Mucosa of stomach (tissue), 1 donor: ENCODE measurements around the gene LAX1.

Experiments used
- H3K27me3 ChIP-seq: one replicate; pipeline ENCODE4 v1.7.0; 2013; ENCODE audit warnings: mild to moderate bottlenecking, low read length; ENCODE audit not compliant: control insufficient read depth, insufficient read depth
- H3K36me3 ChIP-seq: one replicate; pipeline ENCODE4 v1.7.0; 2013; ENCODE audit warnings: low read length; ENCODE audit not compliant: control insufficient read depth, insufficient read depth
- H3K4me1 ChIP-seq: one replicate; pipeline ENCODE4 v1.7.0; 2013; ENCODE audit warnings: mild to moderate bottlenecking, low read length; ENCODE audit not compliant: control insufficient read depth, insufficient read depth
- H3K4me3 ChIP-seq: one replicate; pipeline ENCODE4 v1.7.0; 2013; ENCODE audit warnings: low read length
- H3K9ac ChIP-seq: one replicate; pipeline ENCODE4 v1.7.0; 2013; ENCODE audit warnings: mild to moderate bottlenecking, low read length, moderate library complexity
- H3K9me3 ChIP-seq: one replicate; pipeline ENCODE4 v1.7.0; 2013; ENCODE audit warnings: mild to moderate bottlenecking, low read length, moderate library complexity; ENCODE audit not compliant: control insufficient read depth
- donor health status: Pancreatic carcinoma.

LAX1 gene

DNA sequence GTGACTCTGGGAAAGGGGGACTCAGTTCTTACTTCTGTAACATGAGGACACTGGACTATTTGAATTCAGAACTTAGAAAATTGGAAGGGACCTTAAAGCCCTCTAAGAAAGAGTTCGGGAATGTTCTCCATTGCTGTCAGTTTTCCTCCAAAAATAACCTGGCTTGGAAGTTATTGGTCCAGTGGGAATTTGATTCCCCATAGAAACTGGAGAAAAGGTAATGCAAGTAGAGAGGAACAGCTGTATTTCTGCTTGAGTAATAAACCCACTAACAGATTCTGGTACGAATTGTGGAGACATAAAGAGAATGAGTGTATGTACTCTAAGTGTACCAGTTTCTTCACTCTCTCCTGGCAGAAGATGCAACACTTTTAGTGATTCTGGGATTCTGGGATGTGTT, 32.2 kb downstream of the LAX1 start:
- no peaks in the 10 kb centered on the region for H3K4me1 ChIP-seq
- H3K36me3 ChIP-seq: no peaks in the 10 kb centered on the region
- no peaks in the 10 kb centered on the region for H3K9me3 ChIP-seq
- no peak overlapping the region for H3K4me3 ChIP-seq
- no peaks in the 10 kb centered on the region for H3K27me3 ChIP-seq
- no peak overlapping the region for H3K9ac ChIP-seq

DNA sequence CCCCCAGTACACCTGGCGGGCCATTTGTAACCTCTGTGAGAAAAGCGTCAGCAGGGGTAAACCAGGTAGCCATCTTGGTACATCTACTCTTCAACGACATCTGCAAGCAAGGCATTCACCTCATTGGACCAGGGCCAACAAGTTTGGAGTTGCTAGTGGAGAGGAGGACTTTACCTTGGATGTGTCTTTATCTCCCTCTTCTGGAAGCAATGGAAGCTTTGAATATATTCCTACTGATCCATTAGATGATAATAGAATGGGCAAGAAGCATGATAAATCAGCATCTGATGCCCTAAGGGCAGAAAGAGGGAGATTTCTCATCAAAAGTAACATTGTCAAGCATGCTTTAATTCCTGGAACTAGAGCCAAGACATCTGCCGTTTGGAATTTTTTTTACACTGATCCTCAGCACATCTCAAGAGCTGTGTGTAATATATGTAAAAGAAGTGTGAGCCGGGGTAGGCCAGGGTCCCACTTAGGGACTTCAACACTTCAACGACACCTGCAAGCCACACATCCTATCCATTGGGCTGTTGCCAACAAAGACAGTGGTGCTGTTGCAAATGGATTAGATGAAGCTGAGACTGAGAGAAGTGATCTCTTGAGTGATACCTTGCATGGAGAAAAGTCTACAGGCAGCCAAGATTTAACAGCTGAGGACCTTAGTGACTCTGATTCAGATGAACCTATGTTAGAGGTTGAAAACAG, 33.1 kb downstream of the LAX1 start:
- no peaks in the 10 kb centered on the region for H3K9me3 ChIP-seq
- H3K4me1 ChIP-seq: no peaks in the 10 kb centered on the region
- no peaks in the 10 kb centered on the region for H3K27me3 ChIP-seq
- H3K36me3 ChIP-seq: no peaks in the 10 kb centered on the region
- H3K4me3 ChIP-seq: no peak overlapping the region
- no peak overlapping the region for H3K9ac ChIP-seq

DNA sequence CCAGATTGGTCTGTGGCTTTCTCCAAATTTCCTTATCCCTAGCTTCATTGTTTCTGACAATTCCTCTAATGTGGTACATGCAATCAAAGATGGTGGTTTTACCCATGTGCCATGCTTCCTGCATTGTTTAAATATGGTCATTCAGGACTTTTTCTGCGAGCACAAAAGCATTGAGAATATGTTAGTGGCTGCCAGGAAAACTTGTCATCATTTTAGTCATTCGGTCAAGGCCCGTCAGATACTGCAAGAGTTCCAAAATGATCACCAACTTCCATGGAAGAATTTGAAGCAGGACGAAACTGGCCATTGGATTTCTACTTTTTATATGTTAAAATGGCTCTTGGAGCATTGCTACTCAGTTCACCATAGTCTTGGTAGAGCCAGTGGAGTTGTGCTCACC, 34.2 kb downstream of the LAX1 start:
- Histone ChIP-seq H3K27me3 (no peaks in the 10 kb centered on the region), H3K4me1 (no peaks in the 10 kb centered on the region), H3K4me3 (no peak overlapping the region)

DNA sequence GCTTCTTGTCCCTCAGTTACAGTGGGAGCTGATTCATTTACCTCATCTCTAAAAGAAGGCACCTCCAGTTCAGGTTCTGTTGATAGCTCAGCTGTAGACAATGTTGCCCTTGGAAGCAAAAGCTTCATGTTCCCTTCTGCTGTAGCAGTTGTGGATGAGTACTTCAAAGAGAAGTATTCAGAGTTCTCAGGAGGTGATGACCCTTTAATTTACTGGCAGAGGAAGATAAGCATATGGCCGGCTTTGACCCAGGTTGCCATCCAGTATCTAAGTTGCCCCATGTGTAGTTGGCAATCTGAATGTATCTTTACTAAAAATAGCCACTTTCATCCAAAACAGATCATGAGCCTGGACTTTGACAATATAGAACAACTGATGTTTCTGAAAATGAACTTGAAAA, 35.0 kb downstream of the LAX1 start:
- H3K4me3 ChIP-seq: no peak overlapping the region
- no peak overlapping the region for H3K9ac ChIP-seq
- no peaks in the 10 kb centered on the region for H3K27me3 ChIP-seq
- no peaks in the 10 kb centered on the region for H3K36me3 ChIP-seq
- no peaks in the 10 kb centered on the region for H3K4me1 ChIP-seq
- H3K9me3 ChIP-seq: no peaks in the 10 kb centered on the region

More for the DNA sequence above, 34.2 kb downstream of the LAX1 start:
- no peaks in the 10 kb centered on the region for H3K9me3 ChIP-seq
- no peak overlapping the region for H3K9ac ChIP-seq
- H3K36me3 ChIP-seq: no peaks in the 10 kb centered on the region

DNA sequence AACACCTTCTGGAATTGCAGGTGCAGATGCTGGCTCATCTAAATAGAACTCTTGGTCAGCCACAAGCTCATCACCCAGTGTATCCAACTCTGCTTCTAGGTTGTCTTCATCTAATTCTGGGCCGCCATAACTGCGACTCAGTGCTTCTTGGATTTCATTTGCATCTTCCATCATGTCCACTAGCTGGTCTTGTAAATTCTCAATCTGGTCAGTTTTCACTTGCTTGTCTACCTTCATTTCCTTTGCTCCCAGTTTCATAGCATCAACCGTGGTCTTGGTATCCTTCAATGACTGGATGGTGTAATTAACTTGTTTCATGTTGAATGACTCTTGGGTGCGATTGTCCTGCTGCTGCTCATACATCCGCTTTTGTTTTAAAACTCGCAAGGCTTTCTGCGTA, 40.7 kb downstream of the LAX1 start:
- Histone ChIP-seq H3K9ac (no peak overlapping the region), H3K4me3 (no peak overlapping the region), H3K36me3 (peaks cover 3% of the 10 kb centered on the region), H3K27me3 (no peaks in the 10 kb centered on the region), H3K4me1 (no peaks in the 10 kb centered on the region), H3K9me3 (no peaks in the 10 kb centered on the region)

DNA sequence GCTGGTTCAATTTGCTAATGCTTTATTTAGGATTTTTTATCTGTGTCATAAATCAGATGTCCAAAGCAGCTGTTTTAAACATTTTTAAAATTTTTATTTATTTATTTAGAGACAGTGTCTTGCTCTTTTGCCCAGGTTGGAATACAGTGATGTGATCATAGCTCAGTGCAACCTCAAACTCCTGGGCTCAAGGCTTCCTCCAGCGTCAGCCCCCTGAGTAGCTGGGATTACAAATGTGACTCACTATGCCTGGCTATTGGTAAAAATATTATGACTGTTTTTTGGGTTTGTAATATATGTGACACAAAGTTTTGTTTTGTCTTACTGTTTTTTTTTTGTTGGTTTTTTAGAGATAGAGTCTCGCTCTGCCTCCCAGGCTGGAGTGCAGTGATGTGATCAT, 42.2 kb downstream of the LAX1 start:
- no peaks in the 10 kb centered on the region for H3K4me1 ChIP-seq
- H3K9me3 ChIP-seq: no peaks in the 10 kb centered on the region
- no peaks in the 10 kb centered on the region for H3K27me3 ChIP-seq
- no peak overlapping the region for H3K4me3 ChIP-seq
- peaks cover 3% of the 10 kb centered on the region for H3K36me3 ChIP-seq
- H3K9ac ChIP-seq: no peak overlapping the region

DNA sequence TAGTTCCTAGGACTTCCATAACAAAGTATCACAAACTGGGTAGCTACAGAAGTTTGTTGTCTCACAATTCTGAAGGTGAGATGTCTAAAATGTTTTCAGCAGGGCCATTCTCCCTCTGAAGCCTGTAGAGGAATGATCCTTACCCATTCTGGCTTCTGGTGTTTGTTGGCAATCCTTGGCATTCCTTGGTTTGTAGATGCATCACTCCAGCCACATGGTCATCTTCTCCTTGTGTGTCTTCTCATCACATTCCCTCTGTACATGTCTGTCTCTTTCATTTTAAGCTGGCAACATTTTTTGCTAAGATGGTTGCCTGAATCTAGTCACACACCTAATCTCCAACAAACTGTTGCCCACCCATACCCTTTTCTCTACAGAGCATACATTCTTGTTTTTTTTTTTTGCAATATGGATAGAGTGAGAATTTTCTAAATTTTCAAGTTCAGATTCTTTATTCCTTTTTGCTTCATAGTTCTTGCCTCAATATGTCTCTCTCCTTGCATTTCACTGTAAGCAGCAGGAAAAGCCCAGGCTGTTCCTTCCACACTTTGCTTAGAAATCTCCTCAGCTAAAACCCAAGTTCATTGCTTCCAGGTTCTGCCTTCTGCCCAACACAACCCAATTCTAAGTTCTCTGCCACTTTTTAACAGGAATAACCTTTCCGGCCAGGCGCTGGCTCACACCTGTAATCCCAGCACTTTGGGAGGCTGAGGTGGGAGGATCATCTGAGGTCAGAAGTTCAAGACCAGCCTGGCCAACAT, 48.8 kb downstream of the LAX1 start:
- Histone ChIP-seq H3K4me1 (no peaks in the 10 kb centered on the region), H3K4me3 (no peak overlapping the region), H3K27me3 (no peaks in the 10 kb centered on the region), H3K9ac (no peak overlapping the region), H3K9me3 (no peaks in the 10 kb centered on the region), H3K36me3 (no peaks in the 10 kb centered on the region)

DNA sequence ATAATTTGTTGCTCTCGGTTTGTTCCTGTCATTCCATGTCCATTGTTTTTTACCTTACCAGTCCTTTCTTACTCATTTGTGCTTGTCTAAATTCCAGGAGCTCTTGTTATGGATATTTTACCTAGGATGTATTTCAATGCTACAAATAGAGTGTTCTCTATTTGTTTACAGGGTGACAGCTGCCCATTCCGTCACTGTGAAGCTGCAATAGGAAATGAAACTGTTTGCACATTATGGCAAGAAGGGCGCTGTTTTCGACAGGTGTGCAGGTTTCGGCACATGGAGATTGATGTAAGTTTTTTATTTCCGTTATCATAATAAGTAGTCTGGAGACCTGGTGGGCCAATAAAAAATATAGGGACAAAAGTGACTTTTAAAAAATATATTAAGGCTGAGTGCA, 53.4 kb downstream of the LAX1 start:
- no peaks in the 10 kb centered on the region for H3K36me3 ChIP-seq
- no peak overlapping the region for H3K9ac ChIP-seq
- no peaks in the 10 kb centered on the region for H3K27me3 ChIP-seq
- H3K4me3 ChIP-seq: no peak overlapping the region
- H3K4me1 ChIP-seq: no peaks in the 10 kb centered on the region
- H3K9me3 ChIP-seq: no peaks in the 10 kb centered on the region

DNA sequence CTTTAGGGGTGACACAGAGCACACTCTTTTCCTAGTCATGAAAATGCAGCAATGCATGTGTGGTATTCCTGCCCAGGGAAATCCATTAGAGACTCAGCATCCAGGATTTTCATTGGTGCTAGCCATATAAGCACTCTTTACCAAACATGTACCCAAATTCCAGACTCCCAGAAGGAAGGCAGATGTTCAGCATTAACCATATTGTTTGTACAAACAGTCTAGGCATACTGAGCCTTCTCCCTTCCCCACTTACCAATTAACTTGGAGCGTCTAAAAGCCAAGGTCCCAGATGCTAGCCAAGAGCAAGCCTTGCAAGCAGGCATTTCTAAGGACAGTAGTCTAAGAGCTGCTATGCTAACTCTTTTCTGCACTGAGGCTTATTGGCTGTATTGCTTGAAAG, 58.3 kb downstream of the LAX1 start:
- Histone ChIP-seq H3K4me1 (no peaks in the 10 kb centered on the region), H3K9ac (no peak overlapping the region), H3K27me3 (no peaks in the 10 kb centered on the region), H3K36me3 (no peaks in the 10 kb centered on the region), H3K9me3 (no peaks in the 10 kb centered on the region), H3K4me3 (no peak overlapping the region)
